HTERT RPE-1 (cell line): Measurements from ENCODE around the gene STK32C.

Source experiments
- in situ Hi-C: fragments of 300-500 bp; cut with MboI; formaldehyde crosslinking; loops from 4 replicates; pipeline ENCODE4 v1.14.3; 2020; ENCODE audit warnings: low sequenced_read_pairs

Gene STK32C

GRCh38 chr10:132174237-132174636 lies 133.5 kb downstream of the STK32C start:
- in situ Hi-C loops: no loop called here

- in situ Hi-C loops: no loop called here
These were observed 134.6 kb downstream of the STK32C start for GRCh38 chr10:132173185-132173584.

- in situ Hi-C loops: no loop called here
These were observed 135.4 kb downstream of the STK32C start for GRCh38 chr10:132172091-132173066.

DNA sequence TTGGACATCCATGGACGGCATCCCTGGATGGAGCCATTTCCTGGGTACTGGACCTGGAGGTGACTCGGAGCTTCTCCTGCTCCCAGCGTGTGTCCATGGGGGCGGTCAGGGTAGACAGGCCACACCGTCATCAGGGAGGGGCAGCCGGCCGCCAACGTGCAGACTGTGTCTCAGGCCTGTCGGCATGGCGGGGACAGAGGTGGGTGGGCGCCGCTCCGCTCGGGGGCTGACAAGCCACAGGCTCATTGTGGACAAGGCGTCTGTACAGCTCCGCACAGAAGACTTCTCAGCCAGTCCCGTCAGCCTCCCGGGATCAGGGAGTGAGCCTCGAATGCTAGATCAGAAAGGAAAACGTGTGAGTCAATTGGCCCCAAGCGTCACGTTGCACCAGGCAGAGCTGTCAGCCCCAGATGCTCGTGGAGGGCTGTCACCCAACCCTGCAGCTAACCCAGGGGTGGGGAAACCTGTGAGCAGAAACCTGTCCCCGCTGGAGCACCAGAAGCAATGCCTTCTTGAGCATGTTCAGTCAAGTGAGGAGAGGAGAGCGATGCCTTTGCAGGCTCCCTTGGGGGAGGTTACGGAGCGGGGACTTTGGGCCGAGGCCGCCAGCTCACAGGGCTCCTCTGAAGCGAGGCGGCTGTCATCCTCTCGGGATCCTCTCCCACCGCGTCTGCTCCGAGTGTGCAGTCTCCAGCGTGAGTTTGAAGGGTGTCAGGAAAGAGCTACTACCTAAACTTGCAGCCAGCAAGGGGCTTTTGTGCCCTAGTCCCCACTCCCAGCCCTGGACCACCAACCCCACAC lies 137.0 kb downstream of the STK32C start:
- in situ Hi-C loops: no loop called here

- in situ Hi-C loops: no loop called here
These were observed 137.8 kb downstream of the STK32C start for GRCh38 chr10:132169766-132170560.

DNA sequence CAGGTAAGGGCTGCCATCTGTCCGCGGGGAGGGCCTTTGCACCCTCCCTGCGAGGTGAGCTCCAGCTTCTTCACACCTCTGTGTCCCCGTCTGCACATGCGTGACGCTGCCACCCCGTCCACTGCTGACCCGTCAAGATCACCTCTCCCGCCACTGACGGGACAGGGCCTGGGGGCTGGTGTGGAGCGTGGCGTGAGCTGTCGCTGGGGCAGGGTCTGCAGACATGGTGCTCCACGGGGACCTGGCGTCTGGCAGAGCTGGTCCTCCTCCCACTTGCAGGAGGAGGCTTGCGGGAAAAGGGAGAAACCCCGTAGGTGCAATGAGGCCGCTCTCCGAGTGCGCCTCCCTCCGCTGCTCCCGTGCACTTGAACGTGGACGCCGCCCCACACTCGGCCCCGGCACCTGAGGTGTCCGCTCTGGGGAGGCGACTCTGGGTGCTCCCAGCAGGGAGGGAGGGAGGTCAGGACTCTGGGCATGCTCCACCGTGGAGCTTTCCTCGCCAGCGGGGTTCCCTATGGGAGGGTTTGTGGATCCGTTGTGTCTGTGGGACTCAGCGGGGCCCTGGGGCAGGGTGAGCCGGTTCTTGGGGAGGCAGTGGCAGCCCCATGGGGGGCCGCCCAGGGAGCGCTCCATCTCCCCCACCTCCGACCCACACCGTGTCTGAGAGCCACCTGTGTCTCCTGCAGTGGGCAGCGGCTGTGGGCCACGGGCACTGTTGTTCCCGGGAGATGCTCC lies 138.6 kb downstream of the STK32C start:
- in situ Hi-C loops: no loop called here

DNA sequence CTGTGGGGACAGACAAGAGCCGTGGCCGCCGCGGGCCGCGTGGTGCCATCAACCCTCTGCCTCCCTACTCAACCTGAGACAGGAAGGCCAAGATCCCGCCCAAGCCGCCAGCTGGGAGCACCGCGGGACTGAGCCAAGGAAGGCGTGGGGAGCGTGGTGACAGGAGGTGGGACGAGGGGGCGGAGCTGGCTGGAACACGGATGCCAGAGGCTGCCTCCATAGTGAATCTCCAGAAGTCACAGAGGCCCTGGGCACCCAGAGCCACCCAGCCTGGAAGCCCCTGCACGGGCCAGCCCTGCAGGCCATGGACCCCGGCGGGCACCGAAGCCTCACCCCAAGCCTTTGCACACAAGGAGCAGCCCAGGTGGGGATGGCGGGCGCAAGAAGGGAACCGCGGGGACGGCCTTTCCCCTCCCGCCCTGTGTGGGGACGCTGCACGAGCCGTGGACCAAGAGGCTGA lies 139.1 kb downstream of the STK32C start:
- in situ Hi-C loops: no loop called here

DNA sequence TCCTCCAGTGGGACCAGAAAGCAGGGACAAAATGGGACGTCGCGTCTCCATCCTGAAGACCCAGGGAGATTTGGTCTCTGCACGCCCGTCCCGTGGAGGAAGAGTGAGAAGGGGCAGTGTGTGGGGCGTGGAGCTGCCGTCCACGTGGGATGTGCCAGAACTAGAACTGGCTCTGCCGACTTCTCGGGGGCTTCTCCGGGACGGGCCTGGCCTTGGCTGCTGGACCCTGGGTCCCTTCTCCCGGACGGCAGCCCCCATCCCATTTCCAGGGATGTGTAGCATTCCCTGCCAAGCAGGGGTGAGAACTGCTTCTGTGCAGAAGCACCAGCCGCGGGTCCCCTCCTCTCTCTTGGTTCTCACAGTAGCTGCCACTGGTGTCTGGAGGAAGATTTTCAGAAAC lies 139.8 kb downstream of the STK32C start:
- in situ Hi-C loops: no loop called here

GRCh38 chr10:132167041-132167674 lies 140.6 kb downstream of the STK32C start:
- in situ Hi-C loops: no loop called here

GRCh38 chr10:132166216-132166950 lies 141.4 kb downstream of the STK32C start:
- in situ Hi-C loops: no loop called here

DNA sequence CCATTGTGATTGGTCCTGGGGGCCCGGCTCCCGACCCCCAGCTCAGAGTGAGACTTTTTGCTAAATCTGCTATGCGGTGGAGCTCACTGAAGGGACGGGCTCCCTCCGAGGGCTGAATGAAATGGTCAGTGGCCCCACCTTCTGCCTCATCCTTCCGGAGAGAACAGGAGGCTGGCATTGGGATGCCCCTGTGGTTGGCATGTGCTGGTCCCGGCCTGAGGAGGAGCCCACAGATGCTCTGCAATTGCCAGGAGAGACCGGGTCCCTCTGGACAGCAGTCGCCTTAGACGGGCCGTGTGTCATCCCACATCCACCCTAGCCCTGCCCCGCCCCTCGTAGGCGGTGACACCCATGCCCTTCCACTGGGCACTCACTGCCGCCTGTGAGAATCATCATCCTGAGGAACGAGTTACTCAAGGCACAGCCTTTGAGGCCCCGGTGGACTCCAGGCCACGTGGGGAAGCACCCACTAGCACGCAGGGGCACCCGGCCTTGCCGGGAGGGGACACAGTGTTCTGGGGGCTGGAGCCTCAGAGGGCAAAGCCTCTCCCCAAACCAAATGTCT lies 142.3 kb downstream of the STK32C start:
- in situ Hi-C loops: no loop called here

- in situ Hi-C loops: no loop called here
These were observed 142.9 kb downstream of the STK32C start for GRCh38 chr10:132164761-132165278.

DNA sequence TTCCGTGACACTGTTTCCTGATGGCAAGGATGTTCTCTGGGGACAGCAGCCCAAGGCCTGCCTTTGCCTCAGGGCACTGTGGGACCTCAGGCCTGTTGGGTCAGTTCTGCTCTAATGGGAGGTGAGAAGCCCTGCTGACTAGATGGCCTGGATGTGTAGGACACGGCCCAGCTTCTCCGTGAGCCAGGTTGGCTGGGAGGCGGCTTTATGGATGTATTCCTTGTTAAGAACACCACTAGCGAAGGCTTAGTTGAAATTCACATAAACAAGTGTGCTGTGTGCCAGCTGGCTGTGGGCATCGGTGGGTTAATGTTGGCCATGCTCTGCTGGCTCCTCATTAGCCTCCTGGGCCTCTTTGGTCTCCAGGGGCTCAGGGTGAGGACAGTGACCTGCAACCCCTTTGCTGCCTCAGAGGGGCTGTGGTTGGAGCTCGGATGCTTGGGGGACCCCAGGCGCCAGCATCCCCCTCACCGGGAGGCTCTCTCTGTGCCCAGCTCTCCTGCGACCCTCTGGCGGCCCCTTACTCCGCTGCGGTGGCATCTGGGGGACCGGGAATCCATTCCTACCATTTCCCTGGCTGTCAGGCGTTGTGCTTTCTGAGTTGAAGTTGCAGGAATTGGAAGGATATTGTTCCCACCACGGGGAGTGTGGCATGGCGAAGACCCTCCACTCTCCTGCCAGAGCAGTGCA lies 143.8 kb downstream of the STK32C start:
- in situ Hi-C loops: no loop called here

DNA sequence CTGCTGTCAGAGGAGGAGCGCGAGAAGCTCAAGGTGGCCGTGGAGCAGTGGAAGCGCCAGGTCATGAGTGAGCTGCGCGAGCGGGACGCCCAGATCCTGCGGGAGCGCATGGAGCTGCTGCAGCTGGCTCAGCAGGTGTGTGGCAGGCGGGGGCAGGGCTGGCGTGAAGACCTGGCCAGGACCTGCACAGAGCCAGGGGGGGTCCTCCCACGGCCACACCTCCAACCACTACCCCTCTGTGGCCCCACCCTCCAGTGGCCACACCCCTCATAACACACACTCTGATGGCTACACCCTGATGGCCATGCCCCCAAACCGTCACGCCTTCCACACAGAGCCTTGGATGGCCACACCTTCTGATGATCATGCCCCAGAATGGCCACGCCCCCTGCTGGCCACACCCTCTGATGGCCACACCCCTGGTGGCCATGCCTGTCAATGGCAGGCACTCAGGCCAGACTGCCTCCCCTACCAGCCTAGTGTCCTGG lies 144.4 kb downstream of the STK32C start:
- in situ Hi-C loops: no loop called here

- in situ Hi-C loops: no loop called here
These were observed 145.0 kb downstream of the STK32C start for GRCh38 chr10:132162590-132163277.

GRCh38 chr10:132162021-132162531 lies 145.7 kb downstream of the STK32C start:
- in situ Hi-C loops: no loop called here
